Amniotic stem cell (primary cell): Measurements from ENCODE around the gene MASP1.
A peak's percentile ranks its signal among the peaks of the same experiment; 100 is the strongest.
"Not testable (repeated sequence)": the region's sequence is repeated elsewhere in the genome, so short reads cannot be mapped to it uniquely, and the experiment has no call there.

ENCODE experiments used
- DNase-seq: peaks from one replicate; lab custom pipeline; 2025; lab: John Stamatoyannopoulos, UW

The MASP1 gene

GRCh38 chr3:187265461-187265955, 26.0 kb downstream of the MASP1 start:
- no peak for DNase-seq

GRCh38 chr3:187264911-187265310, 26.6 kb downstream of the MASP1 start:
- DNase-seq = no peak

- peak; percentile 44 for DNase-seq
These were observed 27.5 kb downstream of the MASP1 start for GRCh38 chr3:187264021-187264420.

- DNase-seq = no peak
These were observed 28.3 kb downstream of the MASP1 start for GRCh38 chr3:187263270-187263669.

GRCh38 chr3:187262360-187262759, 29.2 kb downstream of the MASP1 start:
- DNase-seq = no peak

GRCh38 chr3:187261541-187261969, 30.0 kb downstream of the MASP1 start:
- DNase-seq = peak; percentile 28

GRCh38 chr3:187259171-187259570, 32.4 kb downstream of the MASP1 start:
- no peak for DNase-seq

GRCh38 chr3:187257992-187258692, 33.4 kb downstream of the MASP1 start:
- DNase-seq = no peak

GRCh38 chr3:187257471-187257870, 34.1 kb downstream of the MASP1 start:
- no peak for DNase-seq

GRCh38 chr3:187256051-187256616, 35.4 kb downstream of the MASP1 start:
- no peak for DNase-seq

- DNase-seq = no peak
These were observed 36.2 kb downstream of the MASP1 start for GRCh38 chr3:187255314-187255713.

GRCh38 chr3:187252311-187252710, 39.2 kb downstream of the MASP1 start:
- DNase-seq = no peak

GRCh38 chr3:187251599-187251998, 39.9 kb downstream of the MASP1 start:
- no peak for DNase-seq

GRCh38 chr3:187247398-187247797, 44.1 kb downstream of the MASP1 start:
- no peak for DNase-seq

- DNase-seq = no peak
These were observed 47.5 kb downstream of the MASP1 start for GRCh38 chr3:187243933-187244524.

- no peak for DNase-seq
These were observed 48.6 kb downstream of the MASP1 start for GRCh38 chr3:187242900-187243299.

- DNase-seq = no peak
These were observed 49.1 kb downstream of the MASP1 start for GRCh38 chr3:187242435-187242834.

- DNase-seq = not testable (repeated sequence)
These were observed 52.7 kb downstream of the MASP1 start for GRCh38 chr3:187238835-187239234.

GRCh38 chr3:187238239-187238638, 53.3 kb downstream of the MASP1 start:
- no peak for DNase-seq

GRCh38 chr3:187237741-187238140, 53.8 kb downstream of the MASP1 start:
- DNase-seq = no peak

GRCh38 chr3:187236962-187237361, 54.6 kb downstream of the MASP1 start:
- no peak for DNase-seq

GRCh38 chr3:187230011-187230410, 61.5 kb downstream of the MASP1 start:
- DNase-seq = no peak

- no peak for DNase-seq
These were observed 62.8 kb downstream of the MASP1 start for GRCh38 chr3:187228740-187229139.
